GM13976 (cell line): Measurements from ENCODE around the gene GSK3B.
"Not testable (repeated sequence)": the region's sequence is repeated elsewhere in the genome, so short reads cannot be mapped to it uniquely, and the experiment has no call there.

Source experiments
- DNase-seq: peaks from one replicate; pipeline ENCODE4 v3.0.0; 2012; ENCODE audit warnings: low spot score
- CTCF ChIP-seq: IDR thresholded peaks from 2 replicates; pipeline ENCODE4 v1.5.1; 2012; ENCODE audit warnings: borderline replicate concordance, mild to moderate bottlenecking; ENCODE audit not compliant: insufficient read depth; ENCODE audit errors: extremely low read depth, missing control alignments, control extremely low read depth
- in situ Hi-C: fragments of 300-500 bp; cut with MboI; formaldehyde crosslinking; loops from one replicate; pipeline ENCODE4 v1.12.0; 2022; ENCODE audit warnings: low sequenced_read_pairs, mixed read lengths, inconsistent platforms; ENCODE audit not compliant: unreplicated experiment

Gene GSK3B

GRCh38 chr3:120062474-120062873 is 31.8 kb downstream of the GSK3B start:
- in situ Hi-C loops: no loop called here
- TF ChIP-seq CTCF: no peak

GRCh38 chr3:120059081-120059864 is 35.0 kb downstream of the GSK3B start:
- no peak for DNase-seq
- in situ Hi-C loops: no loop called here

More at GRCh38 chr3:120062474-120062873, 31.8 kb downstream of the GSK3B start:
- DNase-seq: no peak

GRCh38 chr3:120057626-120058025 is 36.6 kb downstream of the GSK3B start:
- in situ Hi-C loops: no loop called here
- no peak for TF ChIP-seq CTCF
- DNase-seq: no peak

More at GRCh38 chr3:120059081-120059864, 35.0 kb downstream of the GSK3B start:
- no peak for TF ChIP-seq CTCF

GRCh38 chr3:120057029-120057428 is 37.2 kb downstream of the GSK3B start:
- in situ Hi-C loops: no loop called here

GRCh38 chr3:120053647-120054046 is 40.6 kb downstream of the GSK3B start:
- in situ Hi-C loops, DNase-seq: not testable (repeated sequence)

More at GRCh38 chr3:120057029-120057428, 37.2 kb downstream of the GSK3B start:
- no peak for DNase-seq
- TF ChIP-seq CTCF: no peak

GRCh38 chr3:120052677-120053076 is 41.6 kb downstream of the GSK3B start:
- in situ Hi-C loops: no loop called here
- DNase-seq: no peak
- no peak for TF ChIP-seq CTCF

- peak; percentile 21 for DNase-seq
- in situ Hi-C loops: no loop called here
Observed at GRCh38 chr3:120052225-120052624, 42.0 kb downstream of the GSK3B start.

GRCh38 chr3:120051570-120051969 is 42.7 kb downstream of the GSK3B start:
- DNase-seq: not testable (repeated sequence)

More at GRCh38 chr3:120052225-120052624, 42.0 kb downstream of the GSK3B start:
- no peak for TF ChIP-seq CTCF

More at GRCh38 chr3:120051570-120051969, 42.7 kb downstream of the GSK3B start:
- in situ Hi-C loops: not testable (repeated sequence)
